ENCODE results near the gene ASS1. TPM values are rescaled to one million over a fixed set of nuclear protein-coding genes. Genes with fewer than 3 reads are reported as not detected.

The ASS1 gene
- total and polyA plus RNA-seq, 4 experiments from 2014 or later, result not detected

GRCh38 chr9:130465383-130466096 is 20.8 kb downstream of the ASS1 start:
- no peak overlapping the region for H3K27ac ChIP-seq (ENCODE audit: low read depth, low read length)
- no peak overlapping the region for H3K27ac Mint-ChIP-seq
- ChIA-PET POLR2A (ENCODE audit: partially characterized antibody) (no interaction called here), CTCF (ENCODE audit: partially characterized antibody) (interaction anchor here (0.6 to 14.7 kb wide), 3 partner anchors 188 to 228 kb away, joined by 3 to 171 read pairs (median 4); partner anchors contain the start of gene EXOSC2)
- H3K36me3 ChIP-seq (ENCODE audit: insufficient read depth, low read length), result no peaks in the 10 kb centered on the region
- H3K27me3 ChIP-seq (ENCODE audit: insufficient read depth, low read length), result no peaks in the 10 kb centered on the region
- peaks cover 0 to 1% (median 0%) of the 10 kb centered on the region in 8 donors for H3K9me3 Mint-ChIP-seq
- no peaks in the 10 kb centered on the region for H3K4me1 ChIP-seq (ENCODE audit: insufficient read depth, low read length)
- no peaks in the 10 kb centered on the region for H3K36me3 Mint-ChIP-seq
- H3K27me3 Mint-ChIP-seq, result peaks cover 18 to 22% of the 10 kb centered on the region in 2 donors
- no peaks in the 10 kb centered on the region for H3K9me3 ChIP-seq (ENCODE audit: control insufficient read depth in 1 of 2, low read length in 2 of 2)
- DNase-seq, result no peak
- no peaks in the 10 kb centered on the region for H3K4me1 Mint-ChIP-seq
- H3K4me3 Mint-ChIP-seq, result no peak overlapping the region
- intact Hi-C loops (cut with micrococcal nuclease), result no loop called here
- H3K4me3 ChIP-seq (ENCODE audit: low read length in 2 of 2), result no peak overlapping the region

DNA sequence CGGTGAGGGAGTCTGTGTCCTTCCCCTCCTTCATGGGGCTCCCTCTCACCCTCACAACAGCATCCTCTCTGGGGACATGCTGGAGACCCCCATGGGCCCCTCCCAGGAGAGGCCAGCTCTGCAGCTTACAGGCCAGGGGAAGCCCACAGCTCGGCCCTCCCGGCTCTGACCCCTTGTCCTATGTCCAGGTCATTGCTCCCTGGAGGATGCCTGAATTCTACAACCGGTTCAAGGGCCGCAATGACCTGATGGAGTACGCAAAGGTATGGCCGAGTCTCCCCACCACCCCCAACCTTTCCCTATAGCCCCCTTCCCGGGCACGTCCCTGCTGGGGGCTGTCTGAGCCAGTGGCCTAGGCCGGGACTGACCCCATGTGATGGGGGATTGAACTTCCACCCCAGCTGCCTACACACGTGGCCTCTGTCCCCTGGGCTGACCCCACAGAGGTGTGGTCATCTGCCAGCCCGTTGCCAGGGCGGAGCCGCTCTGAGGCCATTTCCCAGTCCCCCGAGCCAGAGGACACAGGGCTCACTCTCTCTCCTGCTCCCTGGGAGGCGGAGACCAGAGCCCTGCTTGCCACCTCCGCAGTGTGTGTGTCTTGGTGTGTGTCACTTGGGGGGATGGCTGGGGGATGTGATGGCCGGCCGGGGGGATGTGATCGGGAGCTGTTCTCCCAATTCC is 21.9 kb downstream of the ASS1 start:
- intact Hi-C loops (cut with micrococcal nuclease), result no loop called here
- Histone ChIP-seq H3K36me3 (ENCODE audit: insufficient read depth, low read length) (no peaks in the 10 kb centered on the region), H3K4me1 (ENCODE audit: insufficient read depth, low read length) (no peaks in the 10 kb centered on the region), H3K4me3 (ENCODE audit: low read length in 2 of 2) (no peak overlapping the region), H3K27me3 (ENCODE audit: insufficient read depth, low read length) (no peaks in the 10 kb centered on the region), H3K9me3 (ENCODE audit: control insufficient read depth in 1 of 2, low read length in 2 of 2) (no peaks in the 10 kb centered on the region), H3K27ac (ENCODE audit: low read depth, low read length) (no peak overlapping the region)
- Mint-ChIP-seq H3K4me1 (no peaks in the 10 kb centered on the region), H3K36me3 (no peaks in the 10 kb centered on the region), H3K4me3 (no peak overlapping the region), H3K9me3 (peaks cover 0 to 1% (median 0%) of the 10 kb centered on the region in 8 donors), H3K27ac (no peak overlapping the region), H3K27me3 (peaks cover 25 to 28% of the 10 kb centered on the region in 2 donors)
- DNase-seq, result no peak
- ChIA-PET POLR2A (ENCODE audit: partially characterized antibody) (no interaction called here), CTCF (ENCODE audit: partially characterized antibody) (interaction anchor here (14.7 kb wide), 1 partner anchor 217 kb away, joined by 171 read pairs; no protein-coding TSS in a partner anchor)

GRCh38 chr9:130467316-130467715 is 22.6 kb downstream of the ASS1 start:
- Histone ChIP-seq H3K36me3 (ENCODE audit: insufficient read depth, low read length) (no peaks in the 10 kb centered on the region), H3K4me3 (ENCODE audit: low read length in 2 of 2) (no peak overlapping the region), H3K27ac (ENCODE audit: low read depth, low read length) (no peak overlapping the region), H3K9me3 (ENCODE audit: control insufficient read depth in 1 of 2, low read length in 2 of 2) (no peaks in the 10 kb centered on the region), H3K27me3 (ENCODE audit: insufficient read depth, low read length) (no peaks in the 10 kb centered on the region), H3K4me1 (ENCODE audit: insufficient read depth, low read length) (no peaks in the 10 kb centered on the region)
- H3K4me3 Mint-ChIP-seq, result no peak overlapping the region
- ChIA-PET CTCF (ENCODE audit: partially characterized antibody) (interaction anchor here (14.7 kb wide), 1 partner anchor 217 kb away, joined by 171 read pairs; no protein-coding TSS in a partner anchor), POLR2A (ENCODE audit: partially characterized antibody) (no interaction called here)
- no peak for DNase-seq
- intact Hi-C loops (cut with micrococcal nuclease), result no loop called here
- H3K27me3 Mint-ChIP-seq, result peaks cover 25 to 29% of the 10 kb centered on the region in 2 donors
- H3K4me1 Mint-ChIP-seq, result no peaks in the 10 kb centered on the region
- H3K36me3 Mint-ChIP-seq, result no peaks in the 10 kb centered on the region
- H3K9me3 Mint-ChIP-seq, result peaks cover 0 to 1% (median 0%) of the 10 kb centered on the region in 8 donors
- H3K27ac Mint-ChIP-seq, result no peak overlapping the region

DNA sequence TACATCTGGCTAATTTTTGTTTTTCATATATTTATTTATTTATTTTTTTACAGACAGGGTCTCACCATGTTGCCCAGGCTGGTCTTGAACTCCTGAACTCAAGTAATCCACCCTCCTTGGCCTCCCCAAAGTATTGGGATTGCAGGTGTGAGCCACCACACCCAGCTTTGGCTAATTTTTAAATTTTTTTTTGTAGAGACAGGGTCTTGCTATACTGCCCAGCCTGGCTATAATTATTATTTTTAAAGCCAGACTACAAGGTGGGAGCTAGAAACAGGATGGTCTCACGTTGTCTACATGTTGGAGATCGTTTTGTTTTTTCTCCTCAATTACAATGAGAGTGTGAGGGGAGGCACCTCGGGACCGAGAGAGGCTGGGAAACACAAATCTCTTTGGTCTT is 23.8 kb downstream of the ASS1 start:
- ChIA-PET POLR2A (ENCODE audit: partially characterized antibody) (no interaction called here), CTCF (ENCODE audit: partially characterized antibody) (interaction anchor here (14.7 kb wide), 1 partner anchor 215 kb away, joined by 171 read pairs; no protein-coding TSS in a partner anchor)
- H3K27ac ChIP-seq (ENCODE audit: low read depth, low read length), result no peak overlapping the region
- Mint-ChIP-seq H3K4me3 (no peak overlapping the region), H3K9me3 (peaks cover 0 to 1% (median 0%) of the 10 kb centered on the region in 8 donors), H3K4me1 (no peaks in the 10 kb centered on the region), H3K27me3 (peaks cover 27 to 29% of the 10 kb centered on the region in 2 donors), H3K27ac (no peak overlapping the region), H3K36me3 (no peaks in the 10 kb centered on the region)
- no peaks in the 10 kb centered on the region for H3K4me1 ChIP-seq (ENCODE audit: insufficient read depth, low read length)
- intact Hi-C loops (cut with micrococcal nuclease), result no loop called here
- H3K4me3 ChIP-seq (ENCODE audit: low read length in 2 of 2), result no peak overlapping the region
- no peaks in the 10 kb centered on the region for H3K9me3 ChIP-seq (ENCODE audit: control insufficient read depth in 1 of 2, low read length in 2 of 2)
- H3K36me3 ChIP-seq (ENCODE audit: insufficient read depth, low read length), result no peaks in the 10 kb centered on the region
- H3K27me3 ChIP-seq (ENCODE audit: insufficient read depth, low read length), result no peaks in the 10 kb centered on the region
- DNase-seq, result no peak

DNA sequence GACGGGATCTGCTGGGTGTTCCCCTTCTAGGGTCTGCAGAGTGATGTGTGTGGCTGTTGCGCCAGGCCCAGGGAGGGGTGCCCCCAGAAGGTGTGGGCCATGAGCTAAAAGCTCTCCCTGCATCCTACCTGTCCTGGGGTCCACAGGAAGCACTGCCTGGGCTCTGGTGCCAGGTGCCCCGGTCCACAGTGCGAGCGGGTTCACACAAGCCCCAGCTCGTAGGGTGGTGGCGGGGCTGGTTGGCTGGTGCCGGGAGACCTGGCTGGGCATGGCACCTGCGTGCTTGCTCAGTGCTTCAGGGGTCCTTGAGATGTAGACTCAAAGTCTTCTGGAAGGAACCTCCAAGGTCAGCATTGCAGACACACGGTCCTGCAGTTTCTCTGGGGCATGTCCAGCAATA is 25.5 kb downstream of the ASS1 start:
- H3K9me3 Mint-ChIP-seq, result peaks cover 0 to 2% (median 0%) of the 10 kb centered on the region in 8 donors
- H3K4me3 Mint-ChIP-seq, result no peak overlapping the region
- Histone ChIP-seq H3K4me3 (ENCODE audit: low read length in 2 of 2) (no peak overlapping the region), H3K27me3 (ENCODE audit: insufficient read depth, low read length) (peaks cover 3% of the 10 kb centered on the region), H3K4me1 (ENCODE audit: insufficient read depth, low read length) (no peaks in the 10 kb centered on the region), H3K9me3 (ENCODE audit: control insufficient read depth in 1 of 2, low read length in 2 of 2) (no peaks in the 10 kb centered on the region), H3K27ac (ENCODE audit: low read depth, low read length) (no peak overlapping the region), H3K36me3 (ENCODE audit: insufficient read depth, low read length) (no peaks in the 10 kb centered on the region)
- H3K4me1 Mint-ChIP-seq, result no peaks in the 10 kb centered on the region
- H3K36me3 Mint-ChIP-seq, result no peaks in the 10 kb centered on the region
- ChIA-PET POLR2A (ENCODE audit: partially characterized antibody) (no interaction called here), CTCF (ENCODE audit: partially characterized antibody) (no interaction called here)
- peaks cover 25 to 29% of the 10 kb centered on the region in 2 donors for H3K27me3 Mint-ChIP-seq
- DNase-seq, result no peak
- no peak overlapping the region for H3K27ac Mint-ChIP-seq
- intact Hi-C loops (cut with micrococcal nuclease), result no loop called here

DNA sequence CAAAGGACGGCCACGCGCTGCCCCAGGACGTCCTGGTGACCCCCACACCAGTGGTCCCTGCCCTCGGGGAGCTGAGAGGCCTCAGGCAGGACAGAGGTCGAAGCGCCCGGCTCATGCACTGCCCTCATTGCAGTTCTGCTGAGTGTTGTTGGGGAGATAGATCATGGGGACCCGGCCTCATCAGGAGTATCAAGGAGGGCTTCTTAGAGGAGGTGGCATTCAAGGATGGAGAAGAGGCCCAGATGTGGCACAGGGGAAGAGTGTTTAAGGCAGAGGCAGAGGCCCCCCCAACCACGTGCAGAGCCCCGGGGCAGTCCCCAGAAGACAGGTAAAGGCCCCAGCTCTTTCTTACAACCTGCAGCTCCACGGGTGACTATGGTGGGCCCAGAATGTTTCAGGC is 26.2 kb downstream of the ASS1 start:
- no peak for DNase-seq
- Histone ChIP-seq H3K27ac (ENCODE audit: low read depth, low read length) (no peak overlapping the region), H3K4me1 (ENCODE audit: insufficient read depth, low read length) (no peaks in the 10 kb centered on the region), H3K4me3 (ENCODE audit: low read length in 2 of 2) (no peak overlapping the region), H3K27me3 (ENCODE audit: insufficient read depth, low read length) (peaks cover 5% of the 10 kb centered on the region), H3K36me3 (ENCODE audit: insufficient read depth, low read length) (no peaks in the 10 kb centered on the region), H3K9me3 (ENCODE audit: control insufficient read depth in 1 of 2, low read length in 2 of 2) (no peaks in the 10 kb centered on the region)
- ChIA-PET POLR2A (ENCODE audit: partially characterized antibody) (no interaction called here), CTCF (ENCODE audit: partially characterized antibody) (no interaction called here)
- H3K4me3 Mint-ChIP-seq, result no peak overlapping the region
- intact Hi-C loops (cut with micrococcal nuclease), result no loop called here
- H3K27ac Mint-ChIP-seq, result no peak overlapping the region
- peaks cover 25 to 31% of the 10 kb centered on the region in 2 donors for H3K27me3 Mint-ChIP-seq
- H3K9me3 Mint-ChIP-seq, result peaks cover 0 to 2% (median 0%) of the 10 kb centered on the region in 8 donors
- H3K4me1 Mint-ChIP-seq, result no peaks in the 10 kb centered on the region
- no peaks in the 10 kb centered on the region for H3K36me3 Mint-ChIP-seq

DNA sequence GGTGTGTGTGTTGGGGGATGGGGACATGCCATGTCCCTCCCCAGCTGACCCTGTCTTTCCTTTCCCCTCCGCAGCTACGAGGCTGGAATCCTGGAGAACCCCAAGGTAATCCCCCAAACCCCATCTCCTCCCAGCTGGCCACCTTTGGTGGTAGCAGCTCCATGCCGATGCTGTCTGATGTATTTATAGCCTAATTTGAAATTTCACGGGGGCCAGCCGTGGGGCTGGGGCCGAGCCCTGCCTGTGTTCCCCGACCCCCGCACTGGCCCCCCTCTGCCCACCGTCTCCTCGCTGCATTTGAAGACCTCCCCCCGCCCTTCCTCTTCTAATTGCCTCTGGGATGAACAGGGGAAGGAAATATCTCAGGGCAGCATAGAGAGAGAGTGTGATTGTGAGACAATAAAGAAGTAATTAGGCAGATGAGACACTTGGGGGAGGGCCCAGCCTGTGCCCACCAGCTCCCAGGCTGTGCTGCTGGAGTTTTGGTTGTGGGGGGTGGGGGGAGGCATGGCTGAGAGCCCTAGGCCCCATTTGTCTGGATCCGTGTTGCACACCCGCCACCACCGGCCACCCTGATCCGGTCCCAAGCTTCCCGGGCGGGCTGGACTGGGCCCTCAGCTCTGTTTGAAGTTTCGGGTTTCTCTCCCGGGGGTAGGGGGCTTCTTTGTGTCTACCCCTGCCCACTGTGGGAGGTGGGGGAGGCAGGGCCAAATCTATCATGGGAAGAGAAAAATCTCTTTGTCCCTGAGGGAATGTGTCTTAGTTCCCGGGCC is 26.8 kb downstream of the ASS1 start:
- H3K4me3 Mint-ChIP-seq, result no peak overlapping the region
- intact Hi-C loops (cut with micrococcal nuclease), result no loop called here
- Histone ChIP-seq H3K27ac (ENCODE audit: low read depth, low read length) (no peak overlapping the region), H3K4me3 (ENCODE audit: low read length in 2 of 2) (no peak overlapping the region), H3K4me1 (ENCODE audit: insufficient read depth, low read length) (no peaks in the 10 kb centered on the region), H3K27me3 (ENCODE audit: insufficient read depth, low read length) (peaks cover 5% of the 10 kb centered on the region), H3K36me3 (ENCODE audit: insufficient read depth, low read length) (no peaks in the 10 kb centered on the region), H3K9me3 (ENCODE audit: control insufficient read depth in 1 of 2, low read length in 2 of 2) (no peaks in the 10 kb centered on the region)
- no peaks in the 10 kb centered on the region for H3K4me1 Mint-ChIP-seq
- peaks cover 22 to 35% of the 10 kb centered on the region in 2 donors for H3K27me3 Mint-ChIP-seq
- no peak for DNase-seq
- H3K36me3 Mint-ChIP-seq, result no peaks in the 10 kb centered on the region
- CTCF ChIA-PET (ENCODE audit: partially characterized antibody), result interaction anchor here (1.0 kb wide), 1 partner anchor 11 kb away, joined by 3 read pairs; no protein-coding TSS in a partner anchor
- POLR2A ChIA-PET (ENCODE audit: partially characterized antibody), result no interaction called here
- H3K27ac Mint-ChIP-seq, result no peak overlapping the region
- H3K9me3 Mint-ChIP-seq, result peaks cover 0 to 2% (median 0%) of the 10 kb centered on the region in 8 donors
